ENCODE measurements around the gene PFDN2. TPM values are rescaled to one million over a fixed set of nuclear protein-coding genes. Genes with fewer than 3 reads are reported as not detected.
"Not testable (repeated sequence)": the region's sequence is repeated elsewhere in the genome, so short reads cannot be mapped to it uniquely, and the experiment has no call there.

The PFDN2 gene
- total RNA-seq, 1 experiment from 2014 or later, result 213 TPM

DNA sequence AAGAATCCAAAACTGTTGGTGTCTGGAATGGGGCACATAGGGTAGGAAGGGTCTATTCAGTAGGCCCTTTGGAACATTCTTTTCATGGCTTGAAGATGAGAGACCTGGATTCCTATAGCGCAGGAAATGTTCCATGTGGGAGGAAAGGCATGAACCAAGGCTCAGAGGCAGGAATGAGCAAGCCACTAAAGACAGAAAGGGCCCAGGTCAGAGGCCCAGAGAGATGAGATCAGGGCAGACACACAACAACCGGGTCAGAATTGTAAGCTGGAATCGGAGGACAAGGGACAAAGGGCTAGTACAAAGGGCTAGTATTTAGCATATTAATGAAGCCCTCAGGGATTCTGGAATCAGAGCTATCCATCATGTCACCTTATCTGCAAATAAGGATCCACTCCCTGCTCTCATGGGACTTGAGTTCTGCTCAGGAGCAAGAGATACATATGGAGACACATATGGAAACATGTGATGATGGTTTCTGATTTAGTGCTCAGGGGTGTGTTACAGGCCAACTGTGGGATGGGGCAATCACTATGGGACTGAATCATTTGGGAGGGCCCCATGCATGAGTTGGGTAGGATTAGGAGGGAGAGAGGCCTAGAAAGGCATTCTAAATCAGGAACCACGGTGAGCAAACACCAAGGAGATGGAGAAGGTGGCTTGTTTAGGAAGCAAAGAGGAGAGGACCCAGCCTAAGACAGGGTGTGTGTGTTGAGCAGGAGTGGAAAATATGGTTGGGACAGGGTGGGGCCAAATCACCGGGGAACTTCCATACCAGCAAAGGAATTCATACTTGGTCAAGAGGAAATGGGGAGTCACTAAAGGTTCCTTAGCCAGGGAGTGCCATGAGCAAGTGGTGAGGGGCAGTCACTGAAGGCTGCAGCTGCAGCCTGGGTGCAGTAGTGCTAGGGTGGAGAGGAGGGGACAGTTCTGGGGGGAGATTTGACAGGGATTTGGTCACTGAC is 37.1 kb downstream of the PFDN2 start:
- DNase-seq (ENCODE audit: low read depth), result no peak

DNA sequence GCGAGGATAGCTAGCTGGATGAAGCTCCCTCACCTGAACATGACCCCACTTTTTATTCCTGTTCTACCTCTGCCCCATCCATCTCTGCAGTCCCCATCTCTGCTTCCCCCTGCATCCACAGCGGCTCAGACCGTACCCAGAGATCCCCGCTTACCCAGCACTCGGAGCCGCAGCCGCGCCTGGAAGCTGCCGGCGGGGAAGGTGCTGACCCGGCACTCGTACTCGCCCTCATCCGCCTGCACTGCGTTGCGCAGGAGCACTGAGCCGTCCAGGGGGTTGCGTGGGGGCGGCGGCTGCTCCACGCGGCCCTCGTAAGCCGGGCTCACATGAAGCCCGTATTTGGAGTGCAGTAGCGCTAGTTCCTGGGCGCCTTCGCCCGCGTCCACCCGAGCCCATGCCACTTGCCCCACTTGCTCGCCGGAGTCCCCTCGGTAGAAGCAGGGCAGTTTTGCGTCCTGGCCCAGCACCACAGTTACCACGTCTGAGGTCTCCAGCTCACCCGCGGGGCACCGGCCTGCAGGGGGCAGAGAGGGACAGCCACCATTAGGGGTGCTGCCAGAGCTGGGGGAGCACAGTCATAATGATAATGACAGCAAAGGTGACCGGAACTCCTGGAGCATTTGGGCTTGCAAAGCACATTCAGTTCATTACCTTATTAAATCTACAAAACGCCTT is 38.3 kb downstream of the PFDN2 start:
- DNase-seq (ENCODE audit: low read depth), result no peak

DNA sequence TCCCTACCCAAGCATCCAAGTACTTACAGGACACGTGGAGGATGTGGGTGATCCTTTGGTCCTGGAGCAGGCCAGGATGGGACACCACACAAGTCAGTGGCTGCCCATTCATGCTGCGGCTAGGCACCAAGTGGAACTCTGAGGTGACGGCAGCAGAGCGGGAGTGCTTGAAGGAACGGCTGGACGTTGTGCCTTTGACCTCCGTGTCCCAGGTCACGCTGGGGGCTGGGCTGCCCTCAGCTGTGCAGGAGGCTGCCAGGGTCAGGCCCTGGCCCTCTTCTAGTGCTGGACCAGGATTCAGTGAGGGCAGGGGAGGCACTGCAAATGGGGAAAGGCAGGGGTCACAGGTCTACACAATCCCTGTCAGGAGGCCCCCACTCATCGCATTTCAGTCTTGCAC is 40.4 kb downstream of the PFDN2 start:
- no peak for DNase-seq (ENCODE audit: low read depth)

DNA sequence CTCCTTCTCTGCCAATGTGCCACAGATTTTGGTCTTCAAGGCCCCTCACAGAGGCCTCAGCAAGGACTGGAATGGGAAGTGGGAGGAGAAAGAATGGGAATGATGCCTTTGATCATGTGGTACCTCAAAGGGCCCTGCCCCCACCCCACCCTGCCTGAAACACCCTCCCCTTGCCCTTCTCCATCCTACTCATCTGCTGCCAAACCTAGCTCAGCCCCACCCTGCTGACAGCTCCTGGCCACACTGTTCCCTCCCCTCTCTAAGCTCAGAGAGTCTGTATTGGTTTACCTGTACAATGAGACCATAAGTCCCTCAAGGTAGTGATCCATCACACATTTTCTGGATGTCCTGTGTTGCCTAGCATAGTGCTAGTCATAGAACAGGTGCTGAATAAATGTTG is 41.4 kb downstream of the PFDN2 start:
- DNase-seq (ENCODE audit: low read depth), result no peak

DNA sequence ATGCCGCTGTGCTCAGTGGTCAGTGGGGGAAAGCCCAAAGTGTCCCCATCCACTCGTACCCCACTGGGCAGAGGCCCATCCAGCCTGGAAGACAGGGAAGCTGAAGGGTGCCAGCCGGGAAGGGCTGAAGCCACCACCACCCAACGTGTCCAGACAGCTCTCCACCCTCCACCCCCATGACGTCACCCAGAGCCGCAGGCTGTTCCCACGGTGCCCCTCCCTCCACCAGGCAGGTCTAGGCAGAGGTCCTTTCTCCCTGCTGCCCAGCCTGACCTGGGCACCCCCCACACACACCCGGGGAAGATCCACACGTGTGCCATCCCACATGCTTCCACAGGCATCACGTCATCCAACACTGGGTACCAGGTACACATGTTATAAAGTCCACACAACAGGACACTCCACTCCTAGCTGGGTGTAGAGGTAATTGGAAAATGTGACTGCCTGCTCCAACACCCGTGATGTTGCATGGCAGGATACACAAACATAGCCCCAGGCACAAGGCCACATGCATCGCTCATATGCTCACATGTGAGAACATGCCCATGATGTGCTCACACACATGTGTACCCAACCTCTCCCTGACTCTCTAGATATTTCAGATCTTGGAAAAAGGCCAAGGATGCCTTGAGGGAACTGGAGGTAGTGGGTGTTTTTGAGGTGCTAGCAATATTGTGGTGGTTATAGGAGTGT is 43.0 kb downstream of the PFDN2 start:
- DNase-seq (ENCODE audit: low read depth), result peak; percentile 49

DNA sequence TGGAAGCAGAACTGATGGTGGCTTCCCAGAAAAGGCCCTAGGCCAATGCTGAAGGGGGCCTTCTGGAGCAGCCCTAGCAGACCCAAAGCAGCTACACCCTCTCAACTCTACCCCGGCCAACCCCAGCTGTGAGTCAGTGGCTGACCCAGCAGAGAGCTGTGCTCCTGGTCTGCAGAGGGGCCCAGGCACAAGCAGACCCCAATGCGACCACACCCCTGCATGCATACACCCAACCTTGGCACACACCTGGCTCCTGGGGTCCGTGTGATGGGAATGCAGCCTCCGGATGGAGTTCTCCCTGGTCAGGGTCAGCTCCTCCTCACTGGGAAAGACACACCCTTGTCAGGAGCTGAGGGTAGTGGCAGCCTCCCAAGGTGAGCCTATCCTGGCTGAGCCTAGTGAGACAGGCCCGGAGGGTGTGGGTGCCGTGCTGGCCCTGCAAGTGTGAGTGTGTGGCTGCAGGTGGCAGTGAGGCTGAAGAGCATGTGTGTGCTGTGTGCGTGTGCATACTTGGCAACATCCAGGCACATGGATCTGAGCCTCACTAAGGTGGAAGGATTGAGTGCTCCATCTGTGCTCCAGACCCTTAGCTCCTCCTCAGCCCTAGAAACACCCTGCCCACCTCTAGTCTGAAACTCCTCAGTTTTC is 44.2 kb downstream of the PFDN2 start:
- DNase-seq (ENCODE audit: low read depth), result no peak

DNA sequence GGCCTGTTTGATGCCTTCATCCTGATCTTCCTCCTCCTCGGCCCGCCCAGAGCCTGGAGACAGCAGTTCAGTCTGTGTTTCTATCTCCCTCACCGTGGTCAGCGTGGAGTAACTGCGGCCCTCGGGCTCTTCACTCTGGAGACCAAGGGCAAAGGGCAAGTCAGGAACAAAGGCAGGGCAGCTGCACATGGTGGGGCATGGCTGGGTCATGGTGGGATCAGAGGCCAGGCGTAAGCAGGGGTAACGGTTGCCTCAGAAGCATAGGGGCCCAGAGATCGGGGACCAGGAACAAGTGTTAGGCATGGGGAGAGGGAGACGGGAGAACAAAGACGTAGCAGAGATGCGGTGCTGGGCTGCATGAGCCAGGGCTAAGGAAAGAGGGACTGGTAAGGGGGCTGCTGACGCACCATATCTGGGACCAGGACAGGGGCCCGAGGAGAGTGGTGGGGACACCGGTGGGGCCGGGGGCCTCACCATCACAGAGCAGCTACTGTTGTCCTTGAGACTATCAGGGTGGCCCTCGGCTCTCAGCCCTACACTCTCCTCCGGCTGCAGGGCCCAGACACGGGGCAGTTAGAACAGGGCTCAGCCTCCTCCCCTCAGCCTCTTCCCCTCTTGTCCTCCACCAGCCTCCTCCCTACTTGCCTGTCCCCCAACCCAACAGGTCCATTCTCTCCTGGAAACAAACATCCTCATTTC is 44.9 kb downstream of the PFDN2 start:
- DNase-seq (ENCODE audit: low read depth), result no peak

DNA sequence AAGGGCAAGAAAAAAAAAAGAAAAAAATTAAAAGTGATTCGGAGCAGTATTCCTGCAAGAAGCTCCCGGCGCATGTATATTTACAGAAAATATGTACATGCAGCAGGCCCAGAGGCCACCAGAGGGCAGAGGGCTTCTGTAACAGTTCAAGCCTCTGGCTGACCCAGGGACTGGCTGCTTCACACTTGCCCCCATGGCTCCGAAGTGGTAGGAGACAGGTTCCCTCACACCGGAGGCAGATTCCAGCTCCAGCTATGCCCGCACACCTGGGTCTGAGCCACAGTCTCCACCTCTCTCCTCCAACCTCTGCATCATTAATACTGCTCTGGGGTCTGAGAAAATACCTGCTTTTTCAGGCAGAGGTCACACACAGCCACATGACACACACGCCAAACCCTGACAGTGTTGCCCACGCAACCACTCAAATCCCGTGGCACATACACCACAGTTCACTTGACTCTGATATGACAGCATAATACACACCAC is 45.9 kb downstream of the PFDN2 start:
- peak; percentile 51 for DNase-seq (ENCODE audit: low read depth)

DNA sequence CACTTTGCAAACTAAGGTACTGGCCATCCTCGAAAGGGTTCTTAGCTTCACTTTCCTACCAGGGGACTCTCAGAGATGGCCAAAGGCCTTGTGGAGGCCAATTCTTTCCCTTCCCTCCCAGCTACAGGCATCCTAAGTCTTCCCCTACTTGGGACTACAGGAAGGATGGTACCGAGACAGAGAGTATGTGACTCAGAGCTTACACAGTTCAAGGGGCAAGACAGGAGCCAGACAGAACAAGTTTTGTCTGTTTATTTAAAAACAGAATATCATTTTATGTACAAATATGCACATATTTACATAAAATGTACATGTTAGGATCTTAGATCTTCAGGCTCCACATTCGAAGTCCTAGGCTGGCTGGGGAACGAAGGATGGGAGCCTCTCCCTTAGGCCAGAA is 47.1 kb downstream of the PFDN2 start:
- DNase-seq (ENCODE audit: low read depth), result no peak

DNA sequence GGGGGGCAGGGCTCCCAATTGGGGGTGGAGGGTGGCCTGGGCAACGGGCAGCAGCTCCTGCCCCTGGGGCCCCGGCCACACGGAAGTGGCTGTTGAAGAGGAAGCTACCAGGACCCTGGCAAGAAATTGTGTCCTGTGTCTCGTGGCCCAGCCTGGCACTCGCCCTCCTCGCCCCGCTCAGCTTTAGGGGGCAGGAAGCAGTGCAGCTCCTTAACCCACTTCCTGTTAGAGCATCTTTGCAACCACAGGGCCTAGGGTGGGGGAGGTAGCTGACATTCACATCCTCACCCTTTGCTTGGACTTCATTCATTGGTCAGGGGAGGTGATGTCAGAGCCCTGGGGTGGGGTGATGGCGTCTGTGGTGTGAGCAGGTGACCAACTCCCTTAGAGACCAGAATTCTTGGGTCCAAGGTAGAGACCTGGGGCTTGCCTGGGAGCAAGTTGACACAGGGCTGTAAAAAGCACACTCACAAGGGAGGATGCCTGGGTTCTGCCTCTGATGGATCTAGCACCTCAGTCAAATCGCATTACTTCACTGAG is 48.0 kb downstream of the PFDN2 start, which contains the start of gene ARHGAP30:
Gene ARHGAP30 (minus strand): TSS at position 161 of the 540 bp plus-strand sequence. CDS start 267 bp downstream, outside the sequence.
- DNase-seq (ENCODE audit: low read depth), result no peak

DNA sequence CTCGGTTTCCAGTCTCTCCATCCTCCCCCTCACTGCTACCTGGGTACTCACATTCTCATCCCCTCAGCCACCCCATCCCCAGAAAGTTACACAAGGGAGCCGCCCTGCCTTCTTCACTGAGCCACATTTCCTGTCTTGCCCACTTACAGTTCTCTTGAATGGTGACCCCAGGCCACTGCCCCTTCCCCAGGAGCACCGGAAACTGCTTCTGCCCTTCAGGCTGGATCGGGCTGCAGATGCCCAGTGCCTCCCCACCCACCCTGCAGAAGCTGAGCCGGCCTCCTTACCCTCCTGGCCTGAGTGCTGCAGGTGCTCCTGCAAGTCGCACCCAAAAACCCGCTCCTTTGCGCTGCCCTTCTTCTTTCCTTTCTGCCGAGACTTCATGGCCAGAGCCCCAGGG is 48.6 kb downstream of the PFDN2 start:
- no peak for DNase-seq (ENCODE audit: low read depth)

DNA sequence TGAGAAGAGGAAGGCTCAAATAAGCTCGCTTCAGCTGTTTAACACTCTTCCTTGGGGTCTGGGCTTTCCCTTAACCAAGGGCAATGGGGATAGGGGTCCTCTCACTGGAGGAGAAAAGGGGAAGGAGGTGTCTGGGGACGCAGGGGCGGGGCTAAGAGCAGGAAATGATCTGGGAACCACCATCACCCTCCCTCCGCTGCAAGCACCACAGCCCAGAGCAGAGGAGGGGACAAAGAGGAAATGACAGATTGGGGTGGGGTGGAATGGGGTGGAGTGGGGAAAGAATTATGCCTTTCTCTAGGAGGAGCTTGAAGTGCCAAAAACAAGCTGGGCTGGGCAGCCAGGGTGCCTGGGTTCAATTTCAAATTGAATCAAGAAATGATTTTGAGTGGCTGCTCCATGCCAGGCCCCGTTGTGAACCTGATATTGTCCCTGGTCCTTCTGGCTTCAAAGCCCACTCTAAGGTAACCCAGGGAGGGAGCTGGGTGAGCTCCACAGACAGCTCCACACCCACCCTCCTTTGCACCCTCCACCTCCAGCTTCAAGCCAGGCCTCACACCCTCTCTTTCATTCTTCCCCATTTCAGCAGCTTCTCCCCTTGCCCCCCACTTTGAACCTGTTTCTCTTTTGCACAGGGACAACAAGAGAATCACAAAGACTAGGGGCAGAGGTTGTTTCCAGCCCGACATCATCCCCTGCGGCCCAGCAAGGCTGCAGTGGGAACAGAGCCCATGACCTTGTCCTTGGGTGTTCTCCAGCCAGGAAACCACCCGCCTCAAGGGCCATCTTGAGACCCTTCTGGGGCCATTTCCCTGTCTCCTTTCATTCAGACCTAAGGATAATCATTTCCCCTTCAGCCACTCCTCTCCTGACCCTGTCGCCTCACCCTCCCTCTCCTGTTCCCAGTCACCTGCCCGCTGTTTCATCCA is 49.3 kb downstream of the PFDN2 start:
- DNase-seq (ENCODE audit: low read depth), result no peak

DNA sequence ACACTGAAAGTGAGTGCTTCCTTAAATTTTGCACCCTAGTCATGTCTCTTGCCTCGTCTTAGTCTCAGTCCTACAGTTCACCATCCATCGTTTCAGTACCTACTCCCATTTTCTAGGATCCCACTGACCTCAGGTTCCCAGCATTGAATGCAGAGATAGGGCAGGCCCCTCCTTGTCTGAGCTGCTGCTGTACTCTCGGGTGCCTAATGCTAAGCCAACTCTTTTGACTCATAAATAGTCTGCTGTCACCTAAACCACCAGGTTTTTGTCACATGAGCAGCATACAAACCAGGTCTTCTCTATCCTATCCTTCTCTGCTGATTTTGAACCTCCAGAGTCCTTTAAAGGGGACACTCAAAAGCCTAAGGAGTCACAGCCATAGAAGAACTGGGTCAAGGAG is 51.1 kb downstream of the PFDN2 start:
- DNase-seq (ENCODE audit: low read depth), result no peak

DNA sequence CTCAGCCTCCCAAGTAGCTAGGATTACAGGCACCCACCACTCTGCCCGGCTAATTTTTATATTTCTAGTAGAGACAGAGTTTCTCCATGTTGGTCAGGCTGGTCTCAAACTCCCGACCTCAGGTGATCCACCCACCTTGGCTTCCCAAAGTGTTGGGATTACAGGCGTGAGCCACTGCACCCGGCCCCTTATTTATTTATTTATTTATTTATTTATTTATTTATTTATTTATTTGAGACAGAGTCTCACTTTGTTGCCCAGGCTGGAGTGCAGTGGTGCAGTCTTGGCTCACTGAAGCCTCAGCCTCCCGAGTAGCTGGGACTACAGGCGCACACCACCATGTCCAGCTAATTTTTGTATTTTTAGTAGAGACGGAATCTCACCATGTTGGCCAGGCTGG is 52.2 kb downstream of the PFDN2 start:
- not testable (repeated sequence) for DNase-seq (ENCODE audit: low read depth)

DNA sequence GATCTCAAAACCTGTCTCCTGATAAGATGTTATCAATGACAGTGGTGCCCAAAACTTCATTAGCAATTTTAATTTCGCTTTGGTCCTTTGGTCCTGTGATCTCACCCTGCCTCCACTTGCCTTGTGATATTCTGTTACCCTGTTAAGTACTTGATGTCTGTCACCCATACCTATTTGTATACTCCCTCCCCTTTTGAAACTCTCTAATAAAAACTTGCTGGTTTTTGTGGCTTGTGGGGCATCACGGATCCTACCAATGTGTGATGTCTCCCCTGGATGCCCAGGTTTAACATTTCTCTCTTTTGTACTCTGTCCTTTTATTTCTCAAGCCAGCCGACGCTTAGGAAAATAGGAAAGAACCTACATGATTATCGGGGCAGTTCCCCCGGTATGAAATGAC is 53.9 kb downstream of the PFDN2 start:
- DNase-seq (ENCODE audit: low read depth), result not testable (repeated sequence)

DNA sequence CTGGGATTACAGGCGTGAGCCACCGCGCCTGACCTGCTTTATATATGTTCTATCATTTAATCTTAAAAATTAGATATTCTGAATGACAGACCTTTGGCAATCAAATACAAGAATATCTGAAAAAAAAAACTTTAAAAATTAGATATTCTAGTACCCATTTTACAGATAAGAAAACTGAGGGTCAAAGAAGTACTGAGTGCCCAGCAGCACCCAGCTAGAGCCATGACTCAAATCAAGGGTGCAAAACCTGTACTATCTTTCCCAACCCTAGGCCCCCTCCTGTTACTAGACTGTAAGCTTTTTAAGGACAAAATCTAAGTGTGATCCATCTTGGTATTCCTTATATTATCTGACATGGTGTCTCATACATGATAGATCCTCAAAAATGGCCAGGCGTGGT is 56.4 kb downstream of the PFDN2 start:
- no peak for DNase-seq (ENCODE audit: low read depth)

DNA sequence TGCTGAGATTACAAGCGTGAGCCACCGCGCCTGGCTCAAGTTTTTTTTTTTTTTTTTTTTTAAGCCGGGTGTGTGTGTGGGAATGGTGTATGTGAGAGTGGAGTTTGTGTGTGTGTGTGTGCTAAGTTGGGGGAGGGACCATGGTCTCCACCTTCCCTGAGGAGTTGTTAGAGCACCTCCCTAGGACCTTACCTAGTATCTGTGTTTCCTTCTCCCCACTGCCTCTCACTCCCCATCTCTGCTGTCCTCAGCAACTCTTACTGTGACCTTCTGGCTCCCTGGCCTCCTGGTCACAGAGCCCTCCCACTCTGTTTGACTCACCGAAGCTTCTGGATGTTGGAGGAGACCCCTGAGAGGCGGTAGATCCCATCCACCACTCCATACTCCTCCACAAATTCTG is 58.5 kb downstream of the PFDN2 start:
- DNase-seq (ENCODE audit: low read depth), result no peak

DNA sequence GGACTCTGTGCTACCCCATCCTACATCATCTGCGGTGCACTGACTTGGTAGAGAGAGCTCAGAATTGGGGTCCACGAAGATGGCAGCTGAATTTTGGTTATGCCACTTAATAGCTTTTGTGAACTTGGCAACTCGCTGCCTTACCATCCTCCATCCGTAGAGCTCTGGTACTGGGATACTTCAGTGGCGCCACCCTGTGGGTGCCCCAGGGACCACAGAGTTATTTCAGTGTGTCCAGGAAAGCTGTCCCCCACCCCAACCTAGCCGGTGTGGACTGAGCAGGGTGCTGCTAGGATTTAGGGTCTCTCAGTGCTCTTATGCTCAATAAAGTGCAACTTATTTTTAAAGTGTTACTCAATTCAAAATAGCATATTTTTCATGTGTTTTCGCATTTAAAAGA is 63.0 kb downstream of the PFDN2 start:
- no peak for DNase-seq (ENCODE audit: low read depth)

DNA sequence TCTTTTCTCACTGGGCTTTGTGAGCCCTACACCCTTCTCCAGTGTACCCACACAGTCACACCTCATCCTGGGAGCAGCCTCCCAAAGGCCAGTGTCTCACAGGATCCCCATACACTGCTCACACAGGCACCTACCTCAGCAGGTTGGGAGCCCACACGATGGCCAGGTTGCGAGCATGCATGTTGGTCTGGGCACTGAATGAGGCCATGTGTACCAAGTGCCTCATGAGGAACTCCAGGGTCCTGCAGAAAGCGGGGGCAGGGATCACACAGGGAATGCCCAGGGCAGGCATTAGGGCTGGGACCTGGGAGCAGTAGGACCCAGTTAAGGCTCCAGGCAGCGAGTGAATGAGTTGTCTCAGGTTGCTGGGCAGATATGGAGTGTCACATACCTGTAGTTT is 63.6 kb downstream of the PFDN2 start:
- DNase-seq (ENCODE audit: low read depth), result no peak

DNA sequence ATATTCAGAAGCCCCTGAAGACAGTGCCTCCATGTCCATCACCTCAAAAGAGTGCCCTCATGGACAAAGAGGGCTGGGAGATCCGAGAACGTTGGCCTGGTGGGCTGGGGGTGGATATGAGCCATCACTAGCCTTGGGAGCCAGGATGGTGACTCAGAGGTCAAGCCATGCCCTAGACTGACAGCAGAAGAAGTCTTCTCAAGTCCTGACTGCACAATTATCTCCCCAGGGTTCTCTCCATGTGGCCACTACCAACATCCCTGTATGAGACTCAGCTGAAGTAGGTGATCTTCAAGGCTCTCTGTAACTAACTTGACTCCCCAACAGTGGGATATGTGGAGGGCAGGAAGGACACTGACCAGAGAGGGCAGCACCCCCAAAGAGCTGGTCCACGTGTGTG is 64.9 kb downstream of the PFDN2 start:
- no peak for DNase-seq (ENCODE audit: low read depth)
